Measurements from ENCODE around the gene RARRES1.

The RARRES1 gene

GRCh38 chr3:158737410-158737809 is 5.2 kb upstream of the RARRES1 start:
- POLR2A ChIA-PET = no interaction called here

GRCh38 chr3:158735296-158736033 is 3.2 kb upstream of the RARRES1 start:
- 88% methylated on average over 7 of the region's 7 CpGs for WGBS (ENCODE audit: insufficient coverage)
- DNase-seq = no peak
- Histone ChIP-seq H3K27ac (ENCODE audit: insufficient read depth in 1 of 2, low read depth in 1 of 2, low read length in 2 of 2, poor library complexity in 1 of 2, severe bottlenecking in 2 of 2) (no peak overlapping the region), H3K27me3 (replicated peaks in 2 of 5; ENCODE audit: control insufficient read depth in 4 of 5, insufficient read depth in 5 of 5, low read length in 4 of 5) (peaks cover 0 to 8% (median 4%) of the 10 kb centered on the region in 5 experiments), H3K4me3 (ENCODE audit: control insufficient read depth in 1 of 7, extremely low read depth in 1 of 7, insufficient read depth in 4 of 7, low read depth in 2 of 7, low read length in 6 of 7) (no peak overlapping the region), H3K9me3 (ENCODE audit: control extremely low read depth in 1 of 5, control insufficient read depth in 4 of 5, insufficient read depth in 2 of 5, low read depth in 1 of 5, low read length in 4 of 5) (peaks cover 0 to 10% (median 8%) of the 10 kb centered on the region in 5 experiments), H3K36me3 (ENCODE audit: control insufficient read depth in 4 of 4, insufficient read depth in 4 of 4, low read length in 3 of 4) (no peaks in the 10 kb centered on the region), H3K4me1 (ENCODE audit: control extremely low read depth in 1 of 4, control insufficient read depth in 4 of 4, insufficient read depth in 4 of 4, low read length in 3 of 4) (peaks cover 5 to 17% (median 12%) of the 10 kb centered on the region in 4 experiments)
- CTCF ChIA-PET = interaction anchor here (1.0 to 1.4 kb wide), 4 partner anchors 8 to 54 kb away, joined by 3 to 5 read pairs (median 4); no protein-coding TSS in a partner anchor
- POLR2A ChIA-PET = no interaction called here

More at GRCh38 chr3:158737410-158737809, 5.2 kb upstream of the RARRES1 start:
- H3K4me1 ChIP-seq (ENCODE audit: control extremely low read depth in 1 of 4, control insufficient read depth in 4 of 4, insufficient read depth in 4 of 4, low read length in 3 of 4) = peaks cover 0 to 3% (median 2%) of the 10 kb centered on the region in 4 experiments
- DNase-seq = no peak
- H3K27me3 ChIP-seq (replicated peaks in 2 of 5; ENCODE audit: control insufficient read depth in 4 of 5, insufficient read depth in 5 of 5, low read length in 4 of 5) = peaks cover 0 to 2% (median 0%) of the 10 kb centered on the region in 5 experiments
- no CpG with 5 or more reads among the region's 2 CpGs for WGBS (ENCODE audit: insufficient coverage)
- H3K4me3 ChIP-seq (ENCODE audit: control insufficient read depth in 1 of 7, extremely low read depth in 1 of 7, insufficient read depth in 4 of 7, low read depth in 2 of 7, low read length in 6 of 7) = no peak overlapping the region
- H3K9me3 ChIP-seq (ENCODE audit: control extremely low read depth in 1 of 5, control insufficient read depth in 4 of 5, insufficient read depth in 2 of 5, low read depth in 1 of 5, low read length in 4 of 5) = peaks cover 0 to 10% (median 8%) of the 10 kb centered on the region in 5 experiments
- no peaks in the 10 kb centered on the region for H3K36me3 ChIP-seq (ENCODE audit: control insufficient read depth in 4 of 4, insufficient read depth in 4 of 4, low read length in 3 of 4)
- CTCF ChIA-PET = interaction anchor here (1.6 kb wide), 1 partner anchor 9 kb away, joined by 6 read pairs; no protein-coding TSS in a partner anchor
- no peak overlapping the region for H3K27ac ChIP-seq (ENCODE audit: insufficient read depth in 1 of 2, low read depth in 1 of 2, low read length in 2 of 2, poor library complexity in 1 of 2, severe bottlenecking in 2 of 2)

- peaks cover 0 to 8% (median 4%) of the 10 kb centered on the region in 5 experiments for H3K27me3 ChIP-seq (replicated peaks in 2 of 5; ENCODE audit: control insufficient read depth in 4 of 5, insufficient read depth in 5 of 5, low read length in 4 of 5)
- CTCF ChIA-PET = no interaction called here
- no peak for DNase-seq
- no peak overlapping the region for H3K27ac ChIP-seq (ENCODE audit: insufficient read depth in 1 of 2, low read depth in 1 of 2, low read length in 2 of 2, poor library complexity in 1 of 2, severe bottlenecking in 2 of 2)
- H3K36me3 ChIP-seq (ENCODE audit: control insufficient read depth in 4 of 4, insufficient read depth in 4 of 4, low read length in 3 of 4) = no peaks in the 10 kb centered on the region
- H3K4me3 ChIP-seq (ENCODE audit: control insufficient read depth in 1 of 7, extremely low read depth in 1 of 7, insufficient read depth in 4 of 7, low read depth in 2 of 7, low read length in 6 of 7) = no peak overlapping the region
- 86% methylated on average over 1 of the region's 3 CpGs for WGBS (ENCODE audit: insufficient coverage)
- H3K9me3 ChIP-seq (ENCODE audit: control extremely low read depth in 1 of 5, control insufficient read depth in 4 of 5, insufficient read depth in 2 of 5, low read depth in 1 of 5, low read length in 4 of 5) = peaks cover 0 to 10% (median 8%) of the 10 kb centered on the region in 5 experiments
- peaks cover 5 to 17% (median 12%) of the 10 kb centered on the region in 4 experiments for H3K4me1 ChIP-seq (ENCODE audit: control extremely low read depth in 1 of 4, control insufficient read depth in 4 of 4, insufficient read depth in 4 of 4, low read length in 3 of 4)
- POLR2A ChIA-PET = no interaction called here
Measured at GRCh38 chr3:158733656-158734055, 1.4 kb upstream of the RARRES1 start.

GRCh38 chr3:158732856-158733200 is 571 bp upstream of the RARRES1 start:
- DNase-seq = no peak

GRCh38 chr3:158731486-158731885 is 771 bp downstream of the RARRES1 start:
- POLR2A ChIA-PET = no interaction called here
- Histone ChIP-seq H3K36me3 (ENCODE audit: control insufficient read depth in 4 of 4, insufficient read depth in 4 of 4, low read length in 3 of 4) (no peaks in the 10 kb centered on the region), H3K4me3 (ENCODE audit: control insufficient read depth in 1 of 7, extremely low read depth in 1 of 7, insufficient read depth in 4 of 7, low read depth in 2 of 7, low read length in 6 of 7) (peak overlapping the region; percentile 4 to 71 (median 63)), H3K27ac (ENCODE audit: insufficient read depth in 1 of 2, low read depth in 1 of 2, low read length in 2 of 2, poor library complexity in 1 of 2, severe bottlenecking in 2 of 2) (no peak overlapping the region), H3K27me3 (replicated peaks in 2 of 5; ENCODE audit: control insufficient read depth in 4 of 5, insufficient read depth in 5 of 5, low read length in 4 of 5) (peaks cover 0 to 8% (median 4%) of the 10 kb centered on the region in 5 experiments), H3K9me3 (ENCODE audit: control extremely low read depth in 1 of 5, control insufficient read depth in 4 of 5, insufficient read depth in 2 of 5, low read depth in 1 of 5, low read length in 4 of 5) (peaks cover 0 to 10% (median 8%) of the 10 kb centered on the region in 5 experiments), H3K4me1 (ENCODE audit: control extremely low read depth in 1 of 4, control insufficient read depth in 4 of 4, insufficient read depth in 4 of 4, low read length in 3 of 4) (peaks cover 7 to 21% (median 14%) of the 10 kb centered on the region in 4 experiments)
- CTCF ChIA-PET = no interaction called here
- WGBS (ENCODE audit: insufficient coverage) = 59% methylated on average over 14 of the region's 14 CpGs
- DNase-seq = peak in 2 of 3 donors; percentile 12 to 35

More at GRCh38 chr3:158732856-158733200, 571 bp upstream of the RARRES1 start:
- WGBS (ENCODE audit: insufficient coverage) = 93% methylated on average over 12 of the region's 15 CpGs
- Histone ChIP-seq H3K27ac (ENCODE audit: insufficient read depth in 1 of 2, low read depth in 1 of 2, low read length in 2 of 2, poor library complexity in 1 of 2, severe bottlenecking in 2 of 2) (no peak overlapping the region), H3K36me3 (ENCODE audit: control insufficient read depth in 4 of 4, insufficient read depth in 4 of 4, low read length in 3 of 4) (no peaks in the 10 kb centered on the region), H3K27me3 (replicated peaks in 2 of 5; ENCODE audit: control insufficient read depth in 4 of 5, insufficient read depth in 5 of 5, low read length in 4 of 5) (peaks cover 0 to 8% (median 4%) of the 10 kb centered on the region in 5 experiments), H3K4me1 (ENCODE audit: control extremely low read depth in 1 of 4, control insufficient read depth in 4 of 4, insufficient read depth in 4 of 4, low read length in 3 of 4) (peaks cover 7 to 19% (median 14%) of the 10 kb centered on the region in 4 experiments), H3K4me3 (ENCODE audit: control insufficient read depth in 1 of 7, extremely low read depth in 1 of 7, insufficient read depth in 4 of 7, low read depth in 2 of 7, low read length in 6 of 7) (peak overlapping the region in 3 of 7 experiments; percentile 50 to 71 (median 69)), H3K9me3 (ENCODE audit: control extremely low read depth in 1 of 5, control insufficient read depth in 4 of 5, insufficient read depth in 2 of 5, low read depth in 1 of 5, low read length in 4 of 5) (peaks cover 0 to 10% (median 8%) of the 10 kb centered on the region in 5 experiments)
- CTCF ChIA-PET = no interaction called here
- POLR2A ChIA-PET = no interaction called here

GRCh38 chr3:158728851-158729250 is 3.4 kb downstream of the RARRES1 start:
- Histone ChIP-seq H3K9me3 (ENCODE audit: control extremely low read depth in 1 of 5, control insufficient read depth in 4 of 5, insufficient read depth in 2 of 5, low read depth in 1 of 5, low read length in 4 of 5) (no peaks in the 10 kb centered on the region), H3K27me3 (replicated peaks in 2 of 5; ENCODE audit: control insufficient read depth in 4 of 5, insufficient read depth in 5 of 5, low read length in 4 of 5) (peaks cover 0 to 8% (median 4%) of the 10 kb centered on the region in 5 experiments), H3K4me3 (ENCODE audit: control insufficient read depth in 1 of 7, extremely low read depth in 1 of 7, insufficient read depth in 4 of 7, low read depth in 2 of 7, low read length in 6 of 7) (no peak overlapping the region), H3K27ac (ENCODE audit: insufficient read depth in 1 of 2, low read depth in 1 of 2, low read length in 2 of 2, poor library complexity in 1 of 2, severe bottlenecking in 2 of 2) (no peak overlapping the region), H3K4me1 (ENCODE audit: control extremely low read depth in 1 of 4, control insufficient read depth in 4 of 4, insufficient read depth in 4 of 4, low read length in 3 of 4) (peaks cover 7 to 32% (median 14%) of the 10 kb centered on the region in 4 experiments), H3K36me3 (ENCODE audit: control insufficient read depth in 4 of 4, insufficient read depth in 4 of 4, low read length in 3 of 4) (no peaks in the 10 kb centered on the region)
- CTCF ChIA-PET = interaction anchor here (0.9 to 5.1 kb wide), 16 partner anchors 9 to 87 kb away, joined by 3 to 46 read pairs (median 4); no protein-coding TSS in a partner anchor
- POLR2A ChIA-PET = no interaction called here
- DNase-seq = no peak

- H3K36me3 ChIP-seq (ENCODE audit: control insufficient read depth in 4 of 4, insufficient read depth in 4 of 4, low read length in 3 of 4) = no peaks in the 10 kb centered on the region
- DNase-seq = no peak
- no peak overlapping the region for H3K27ac ChIP-seq (ENCODE audit: insufficient read depth in 1 of 2, low read depth in 1 of 2, low read length in 2 of 2, poor library complexity in 1 of 2, severe bottlenecking in 2 of 2)
- H3K4me3 ChIP-seq (ENCODE audit: control insufficient read depth in 1 of 7, extremely low read depth in 1 of 7, insufficient read depth in 4 of 7, low read depth in 2 of 7, low read length in 6 of 7) = peak overlapping the region in 5 of 7 experiments; percentile 4 to 67 (median 37)
- WGBS (ENCODE audit: insufficient coverage) = 60% methylated on average over 4 of the region's 4 CpGs
- ChIA-PET CTCF (interaction anchor here (0.7 to 5.1 kb wide), 27 partner anchors 8 to 183 kb away, joined by 3 to 46 read pairs (median 5); partner anchors contain the start of gene LXN), POLR2A (no interaction called here)
- peaks cover 0 to 8% (median 4%) of the 10 kb centered on the region in 5 experiments for H3K27me3 ChIP-seq (replicated peaks in 2 of 5; ENCODE audit: control insufficient read depth in 4 of 5, insufficient read depth in 5 of 5, low read length in 4 of 5)
- no peaks in the 10 kb centered on the region for H3K9me3 ChIP-seq (ENCODE audit: control extremely low read depth in 1 of 5, control insufficient read depth in 4 of 5, insufficient read depth in 2 of 5, low read depth in 1 of 5, low read length in 4 of 5)
- peaks cover 10 to 38% (median 19%) of the 10 kb centered on the region in 4 experiments for H3K4me1 ChIP-seq (ENCODE audit: control extremely low read depth in 1 of 4, control insufficient read depth in 4 of 4, insufficient read depth in 4 of 4, low read length in 3 of 4)
Measured at GRCh38 chr3:158728061-158728377, 4.2 kb downstream of the RARRES1 start.

Data from common myeloid progenitor, CD34-positive (primary cell).